Stimulated activated CD4-positive, alpha-beta T cell treated with anti-CD3 and anti-CD28 coated beads, Interleukin-1b, Interleukin-23, amount 100 ng/mL, for 1 hour (primary cell): ENCODE data around the gene HSD17B11.
"Not testable (repeated sequence)": the region's sequence is repeated elsewhere in the genome, so short reads cannot be mapped to it uniquely, and the experiment has no call there.

Source experiments
- DNase-seq, 2 donors: peaks; one replicate each; pipeline ENCODE4 v3.0.0-alpha.2; 2020; ENCODE audit warnings: low read depth in 2 of 2

Gene HSD17B11

GRCh38 chr4:87390891-87391575, at the start of gene HSD17B11:
TSS of gene HSD17B11 (minus strand) at chr4:87391188. CDS start at chr4:87391070, 118 bp downstream.
- DNase-seq: peak; percentile 39 to 47

GRCh38 chr4:87433342-87433741, 42.4 kb upstream of the HSD17B11 start:
- DNase-seq: no peak

- no peak for DNase-seq
Observed at GRCh38 chr4:87430038-87430437, 39.0 kb upstream of the HSD17B11 start.

GRCh38 chr4:87428979-87429378, 38.0 kb upstream of the HSD17B11 start:
- no peak for DNase-seq

- no peak for DNase-seq
Observed at GRCh38 chr4:87427518-87427868, 36.5 kb upstream of the HSD17B11 start.

GRCh38 chr4:87426865-87427517, 36.0 kb upstream of the HSD17B11 start:
- no peak for DNase-seq

GRCh38 chr4:87425711-87426110, 34.7 kb upstream of the HSD17B11 start:
- no peak for DNase-seq

GRCh38 chr4:87424099-87424543, 33.1 kb upstream of the HSD17B11 start:
- not testable (repeated sequence) for DNase-seq

- no peak for DNase-seq
Observed at GRCh38 chr4:87423317-87424098, 32.5 kb upstream of the HSD17B11 start.

- DNase-seq: peak; percentile 48 to 69
Observed at GRCh38 chr4:87422104-87423052, 31.4 kb upstream of the HSD17B11 start, which contains the start of gene NUDT9. TSS of gene NUDT9 (plus strand) at chr4:87422573. CDS start at chr4:87422906, 333 bp downstream.

- DNase-seq: no peak
Observed at GRCh38 chr4:87420276-87420830, 29.4 kb upstream of the HSD17B11 start.

- no peak for DNase-seq
Observed at GRCh38 chr4:87419578-87420249, 28.7 kb upstream of the HSD17B11 start.

GRCh38 chr4:87418410-87418809, 27.4 kb upstream of the HSD17B11 start:
- DNase-seq: not testable (repeated sequence)

- no peak for DNase-seq
Observed at GRCh38 chr4:87416965-87417364, 26.0 kb upstream of the HSD17B11 start.

- no peak for DNase-seq
Observed at GRCh38 chr4:87414816-87415215, 23.8 kb upstream of the HSD17B11 start.

- no peak for DNase-seq
Observed at GRCh38 chr4:87410679-87411078, 19.7 kb upstream of the HSD17B11 start.

- DNase-seq: no peak
Observed at GRCh38 chr4:87410157-87410556, 19.2 kb upstream of the HSD17B11 start.

GRCh38 chr4:87409420-87409939, 18.5 kb upstream of the HSD17B11 start:
- no peak for DNase-seq

GRCh38 chr4:87406902-87407301, 15.9 kb upstream of the HSD17B11 start:
- DNase-seq: not testable (repeated sequence)

- no peak for DNase-seq
Observed at GRCh38 chr4:87406462-87406861, 15.5 kb upstream of the HSD17B11 start.
